ENCODE results near the gene TOMM5. TPM values are rescaled to one million over a fixed set of nuclear protein-coding genes. Genes with fewer than 3 reads are reported as not detected.

TOMM5 gene
- total RNA-seq, 5 donors from 2014 or later (not counting 1 experiment from before 2014, with no cell fraction given): 35.6 to 44.8 (median 42.1) TPM

- Mint-ChIP-seq H3K36me3 (no peaks in the 10 kb centered on the region), H3K27me3 (peaks cover 10 to 12% of the 10 kb centered on the region in 2 donors), H3K4me1 (no peaks in the 10 kb centered on the region), H3K9me3 (no peaks in the 10 kb centered on the region), H3K4me3 (no peak overlapping the region), H3K27ac (no peak overlapping the region)
- ChIA-PET POLR2A (no interaction called here), CTCF (no interaction called here)
- H3K27ac ChIP-seq (ENCODE audit: low read length): no peak overlapping the region
- no peaks in the 10 kb centered on the region for H3K9me3 ChIP-seq
- peaks cover 0 to 15% of the 10 kb centered on the region in 2 experiments for H3K27me3 ChIP-seq (replicated peaks in 1 of 2; ENCODE audit: control insufficient read depth in 2 of 2, extremely low read depth in 1 of 2, insufficient read depth in 2 of 2, low read length in 1 of 2)
- H3K36me3 ChIP-seq (ENCODE audit: control insufficient read depth in 2 of 2, extremely low read depth in 1 of 2, insufficient read depth in 1 of 2, low read length in 1 of 2): no peaks in the 10 kb centered on the region
- no peaks in the 10 kb centered on the region for H3K4me1 ChIP-seq (ENCODE audit: control insufficient read depth in 1 of 2, extremely low read depth in 1 of 2, insufficient read depth in 2 of 2, low read length in 2 of 2)
- no peak overlapping the region for H3K4me3 ChIP-seq (ENCODE audit: control insufficient read depth in 1 of 2, extremely low read depth in 1 of 2, low read length in 1 of 2)
- ATAC-seq (replicated peaks in 1 of 4): no peak
- 86% methylated on average over 16 of the region's 16 CpGs for WGBS (ENCODE audit: insufficient coverage)
- DNase-seq: no peak
These were observed 43.4 kb upstream of the TOMM5 start for GRCh38 chr9:37635808-37636207.

- no peaks in the 10 kb centered on the region for H3K36me3 Mint-ChIP-seq
- POLR2A ChIA-PET: no interaction called here
- no peak overlapping the region for H3K27ac Mint-ChIP-seq
- H3K27ac ChIP-seq (ENCODE audit: low read length): no peak overlapping the region
- CTCF ChIA-PET: no interaction called here
- H3K9me3 ChIP-seq: no peaks in the 10 kb centered on the region
- WGBS (ENCODE audit: insufficient coverage): 83% methylated on average over 2 of the region's 4 CpGs
- no peaks in the 10 kb centered on the region for H3K9me3 Mint-ChIP-seq
- H3K27me3 Mint-ChIP-seq: peaks cover 8 to 9% of the 10 kb centered on the region in 2 donors
- DNase-seq (no peak), ATAC-seq (replicated peaks in 1 of 4) (no peak)
- no peak overlapping the region for H3K4me3 Mint-ChIP-seq
- peaks cover 0 to 15% of the 10 kb centered on the region in 2 experiments for H3K27me3 ChIP-seq (replicated peaks in 1 of 2; ENCODE audit: control insufficient read depth in 2 of 2, extremely low read depth in 1 of 2, insufficient read depth in 2 of 2, low read length in 1 of 2)
- no peaks in the 10 kb centered on the region for H3K36me3 ChIP-seq (ENCODE audit: control insufficient read depth in 2 of 2, extremely low read depth in 1 of 2, insufficient read depth in 1 of 2, low read length in 1 of 2)
- no peaks in the 10 kb centered on the region for H3K4me1 ChIP-seq (ENCODE audit: control insufficient read depth in 1 of 2, extremely low read depth in 1 of 2, insufficient read depth in 2 of 2, low read length in 2 of 2)
- no peaks in the 10 kb centered on the region for H3K4me1 Mint-ChIP-seq
- no peak overlapping the region for H3K4me3 ChIP-seq (ENCODE audit: control insufficient read depth in 1 of 2, extremely low read depth in 1 of 2, low read length in 1 of 2)
These were observed 40.1 kb upstream of the TOMM5 start for GRCh38 chr9:37632479-37632878.

- Histone ChIP-seq H3K36me3 (ENCODE audit: control insufficient read depth in 2 of 2, extremely low read depth in 1 of 2, insufficient read depth in 1 of 2, low read length in 1 of 2) (no peaks in the 10 kb centered on the region), H3K4me3 (ENCODE audit: control insufficient read depth in 1 of 2, extremely low read depth in 1 of 2, low read length in 1 of 2) (no peak overlapping the region), H3K4me1 (ENCODE audit: control insufficient read depth in 1 of 2, extremely low read depth in 1 of 2, insufficient read depth in 2 of 2, low read length in 2 of 2) (no peaks in the 10 kb centered on the region), H3K9me3 (no peaks in the 10 kb centered on the region), H3K27me3 (replicated peaks in 1 of 2; ENCODE audit: control insufficient read depth in 2 of 2, extremely low read depth in 1 of 2, insufficient read depth in 2 of 2, low read length in 1 of 2) (peaks cover 0 to 3% of the 10 kb centered on the region in 2 experiments), H3K27ac (ENCODE audit: low read length) (no peak overlapping the region)
- Mint-ChIP-seq H3K36me3 (no peaks in the 10 kb centered on the region), H3K27ac (no peak overlapping the region), H3K4me3 (no peak overlapping the region), H3K4me1 (no peaks in the 10 kb centered on the region), H3K27me3 (peaks cover 0 to 2% of the 10 kb centered on the region in 2 donors), H3K9me3 (no peaks in the 10 kb centered on the region)
- CTCF ChIA-PET: interaction anchor here in 1 of 2 donors (0.6 kb wide), 1 partner anchor 118 kb away, joined by 3 read pairs; no protein-coding TSS in a partner anchor
- no peak for ATAC-seq (replicated peaks in 1 of 4)
- POLR2A ChIA-PET: interaction anchor here (0.6 to 0.7 kb wide), 3 partner anchors 71 to 1038 kb away, joined by 3 to 7 read pairs (median 4); no protein-coding TSS in a partner anchor
- DNase-seq: no peak
- 68% methylated on average over 3 of the region's 5 CpGs for WGBS (ENCODE audit: insufficient coverage)
These were observed 34.4 kb upstream of the TOMM5 start for GRCh38 chr9:37626708-37627292.

GRCh38 chr9:37625758-37626147 lies 33.4 kb upstream of the TOMM5 start:
- peaks cover 0 to 3% of the 10 kb centered on the region in 2 experiments for H3K27me3 ChIP-seq (replicated peaks in 1 of 2; ENCODE audit: control insufficient read depth in 2 of 2, extremely low read depth in 1 of 2, insufficient read depth in 2 of 2, low read length in 1 of 2)
- H3K9me3 ChIP-seq: no peaks in the 10 kb centered on the region
- no peaks in the 10 kb centered on the region for H3K36me3 ChIP-seq (ENCODE audit: control insufficient read depth in 2 of 2, extremely low read depth in 1 of 2, insufficient read depth in 1 of 2, low read length in 1 of 2)
- DNase-seq (no peak), ATAC-seq (replicated peaks in 1 of 4) (no peak)
- H3K4me1 ChIP-seq (ENCODE audit: control insufficient read depth in 1 of 2, extremely low read depth in 1 of 2, insufficient read depth in 2 of 2, low read length in 2 of 2): no peaks in the 10 kb centered on the region
- WGBS (ENCODE audit: insufficient coverage): 63% methylated on average over 10 of the region's 12 CpGs
- CTCF ChIA-PET: interaction anchor here in 1 of 2 donors (0.7 kb wide), 1 partner anchor 41 kb away, joined by 8 read pairs; no protein-coding TSS in a partner anchor
- H3K27ac ChIP-seq (ENCODE audit: low read length): no peak overlapping the region
- no peak overlapping the region for H3K4me3 ChIP-seq (ENCODE audit: control insufficient read depth in 1 of 2, extremely low read depth in 1 of 2, low read length in 1 of 2)
- Mint-ChIP-seq H3K4me1 (no peaks in the 10 kb centered on the region), H3K27me3 (peaks cover 2 to 4% of the 10 kb centered on the region in 2 donors), H3K9me3 (no peaks in the 10 kb centered on the region), H3K4me3 (no peak overlapping the region), H3K27ac (no peak overlapping the region), H3K36me3 (no peaks in the 10 kb centered on the region)
- POLR2A ChIA-PET: no interaction called here

GRCh38 chr9:37625036-37625757 lies 32.8 kb upstream of the TOMM5 start:
- Mint-ChIP-seq H3K4me3 (no peak overlapping the region), H3K9me3 (no peaks in the 10 kb centered on the region), H3K36me3 (no peaks in the 10 kb centered on the region), H3K4me1 (no peaks in the 10 kb centered on the region), H3K27ac (no peak overlapping the region), H3K27me3 (peaks cover 2 to 4% of the 10 kb centered on the region in 2 donors)
- ChIA-PET POLR2A (no interaction called here), CTCF (no interaction called here)
- Histone ChIP-seq H3K27ac (ENCODE audit: low read length) (no peak overlapping the region), H3K4me3 (ENCODE audit: control insufficient read depth in 1 of 2, extremely low read depth in 1 of 2, low read length in 1 of 2) (no peak overlapping the region), H3K27me3 (replicated peaks in 1 of 2; ENCODE audit: control insufficient read depth in 2 of 2, extremely low read depth in 1 of 2, insufficient read depth in 2 of 2, low read length in 1 of 2) (peaks cover 0 to 3% of the 10 kb centered on the region in 2 experiments), H3K9me3 (no peaks in the 10 kb centered on the region), H3K4me1 (ENCODE audit: control insufficient read depth in 1 of 2, extremely low read depth in 1 of 2, insufficient read depth in 2 of 2, low read length in 2 of 2) (no peaks in the 10 kb centered on the region), H3K36me3 (ENCODE audit: control insufficient read depth in 2 of 2, extremely low read depth in 1 of 2, insufficient read depth in 1 of 2, low read length in 1 of 2) (no peaks in the 10 kb centered on the region)
- no peak for DNase-seq
- WGBS (ENCODE audit: insufficient coverage): 71% methylated on average over 5 of the region's 5 CpGs
- no peak for ATAC-seq (replicated peaks in 1 of 4)

GRCh38 chr9:37624073-37624472 lies 31.7 kb upstream of the TOMM5 start:
- no peak for ATAC-seq (replicated peaks in 1 of 4)
- H3K27me3 Mint-ChIP-seq: peaks cover 2 to 4% of the 10 kb centered on the region in 2 donors

More at GRCh38 chr9:37624073-37624472, 31.7 kb upstream of the TOMM5 start:
- peaks cover 0 to 3% of the 10 kb centered on the region in 2 experiments for H3K27me3 ChIP-seq (replicated peaks in 1 of 2; ENCODE audit: control insufficient read depth in 2 of 2, extremely low read depth in 1 of 2, insufficient read depth in 2 of 2, low read length in 1 of 2)
- POLR2A ChIA-PET: no interaction called here
- WGBS (ENCODE audit: insufficient coverage): no CpG with 5 or more reads among the region's 1 CpG
- no peak for DNase-seq
- H3K36me3 ChIP-seq (ENCODE audit: control insufficient read depth in 2 of 2, extremely low read depth in 1 of 2, insufficient read depth in 1 of 2, low read length in 1 of 2): no peaks in the 10 kb centered on the region
- no peak overlapping the region for H3K4me3 Mint-ChIP-seq
- no peaks in the 10 kb centered on the region for H3K9me3 Mint-ChIP-seq
- H3K4me1 Mint-ChIP-seq: no peaks in the 10 kb centered on the region
- H3K9me3 ChIP-seq: no peaks in the 10 kb centered on the region
- CTCF ChIA-PET: no interaction called here
- no peak overlapping the region for H3K27ac ChIP-seq (ENCODE audit: low read length)
- no peaks in the 10 kb centered on the region for H3K4me1 ChIP-seq (ENCODE audit: control insufficient read depth in 1 of 2, extremely low read depth in 1 of 2, insufficient read depth in 2 of 2, low read length in 2 of 2)
- H3K36me3 Mint-ChIP-seq: no peaks in the 10 kb centered on the region
- H3K4me3 ChIP-seq (ENCODE audit: control insufficient read depth in 1 of 2, extremely low read depth in 1 of 2, low read length in 1 of 2): no peak overlapping the region
- no peak overlapping the region for H3K27ac Mint-ChIP-seq
